Panc1 (cell line): ENCODE data around the gene CWC25. TPM values are rescaled to one million over a fixed set of nuclear protein-coding genes. Genes with fewer than 3 reads are reported as not detected.

Experiments
- ATAC-seq: fragments of 200-7000 bp; cut with Tn5 transposase; 2 replicates; pipeline ENCODE4 v1.9.1; 2020; ENCODE audit warnings: mild to moderate bottlenecking, moderate library complexity
- BruUV-seq: library from RNA; stranded (reverse); fragments of 400-500 nt; replicated peaks from 2 replicates; lab custom pipeline; 2021; lab: Mats Ljungman, UMichigan
- CTCF ChIA-PET: fragments of 300-600 bp; sonication (Branson Sonifier 250); formaldehyde crosslinking; loops from one replicate; lab custom pipeline; 2022; ENCODE audit warnings: antibody characterized with exemption; lab: Charles Lee
- POLR2A ChIA-PET: fragments of 300-600 bp; sonication (Branson Sonifier 250); formaldehyde crosslinking; loops from one replicate; lab custom pipeline; 2022; ENCODE audit warnings: antibody characterized with exemption; lab: Charles Lee
- DNase-seq: peaks from one replicate; pipeline ENCODE4 v3.0.0-alpha.2; 2010; ENCODE audit warnings: low read depth, low spot score
- H3K27ac ChIP-seq: 2 replicates; pipeline ENCODE4 v1.5.1; 2011; ENCODE audit warnings: mild to moderate bottlenecking, low read length, inconsistent platforms
- H3K27me3 ChIP-seq: fragments of 200-500 bp; sonication (Bioruptor generic); 2 replicates; pipeline ENCODE4 v1.6.0; 2014; ENCODE audit warnings: low read length, inconsistent platforms; ENCODE audit not compliant: control insufficient read depth, insufficient read depth
- H3K36me3 ChIP-seq: fragments of 200-500 bp; sonication (Bioruptor generic); 2 replicates; pipeline ENCODE4 v1.5.1; 2014; ENCODE audit warnings: inconsistent platforms, mild to moderate bottlenecking, low read length, moderate library complexity; ENCODE audit not compliant: control insufficient read depth, insufficient read depth
- H3K4me1 ChIP-seq: 2 replicates; pipeline ENCODE4 v1.5.1; 2011; ENCODE audit warnings: inconsistent platforms, mild to moderate bottlenecking, low read length, moderate library complexity; ENCODE audit not compliant: control insufficient read depth, insufficient read depth
- H3K4me3 ChIP-seq, 2 experiments: 2 replicates each; pipeline ENCODE4 v1.5.1; 2011 to 2012; ENCODE audit warnings: low read depth in 2 of 2, low read length in 2 of 2, mild to moderate bottlenecking in 2 of 2, inconsistent platforms in 1 of 2, moderate library complexity in 1 of 2
- H3K9me3 ChIP-seq: fragments of 200-500 bp; sonication (Bioruptor generic); 2 replicates; pipeline ENCODE4 v1.5.1; 2014; ENCODE audit warnings: low read depth, mild to moderate bottlenecking, inconsistent platforms, low read length, moderate library complexity; ENCODE audit not compliant: control insufficient read depth, insufficient read depth
- CTCF ChIP-seq: fragments of 450-650 bp; IDR thresholded peaks from 2 replicates; pipeline ENCODE4 v1.5.1; 2017; ENCODE audit warnings: mild to moderate bottlenecking
- POLR2AphosphoS5 ChIP-seq: IDR thresholded peaks from 2 replicates; pipeline ENCODE4 v1.6.1; 2012; ENCODE audit warnings: mild to moderate bottlenecking, low read depth, low read length, moderate library complexity
- REST ChIP-seq, 2 experiments: IDR thresholded peaks; 2 replicates each; pipeline ENCODE4 v1.6.1; 2011 to 2012; ENCODE audit warnings: low read depth in 2 of 2, control low read depth in 1 of 2, low read length in 1 of 2, mild to moderate bottlenecking in 1 of 2, moderate library complexity in 1 of 2; ENCODE audit not compliant: insufficient read depth in 1 of 2
- SIN3A ChIP-seq: IDR thresholded peaks from 2 replicates; pipeline ENCODE4 v1.6.1; 2012; ENCODE audit warnings: low read depth, mild to moderate bottlenecking, low read length, moderate library complexity, borderline replicate concordance; ENCODE audit not compliant: insufficient read depth
- TCF7L2 ChIP-seq: IDR thresholded peaks from 2 replicates; pipeline ENCODE4 v1.6.1; 2011; ENCODE audit warnings: mild to moderate bottlenecking, low read depth, low read length, inconsistent platforms
- in situ Hi-C: cut with HindIII; loops from 2 replicates; pipeline ENCODE4 v1.10.0; 2016; ENCODE audit warnings: low sequenced_read_pairs, low pct_unique_long_range_greater_than_20kb
- intact Hi-C: fragments of 100-400 bp; cut with micrococcal nuclease; formaldehyde crosslinking; loops from one replicate; pipeline ENCODE4 v1.10.0; 2022; ENCODE audit not compliant: unreplicated experiment
- total RNA-seq: library from RNA; stranded (reverse); gene quantifications from one replicate; pipeline ENCODE4 v1.2.1, GENCODE V29; 2021; ENCODE audit not compliant: unreplicated experiment

CWC25 gene
- total RNA-seq, 1 experiment from 2014 or later: 13.6 TPM

GRCh38 chr17:38851434-38851833 lies 26.3 kb upstream of the CWC25 start:
- H3K27me3 ChIP-seq: no peaks in the 10 kb centered on the region
- H3K4me3 ChIP-seq: peak overlapping the region; percentile 89 to 97
- CTCF ChIA-PET: no interaction called here
- peaks cover 30% of the 10 kb centered on the region for H3K36me3 ChIP-seq
- in situ Hi-C loops (no loop called here), intact Hi-C loops (no loop called here)
- DNase-seq: no peak
- BruUV-seq: no TSS peak
- no peak for TF ChIP-seq POLR2AphosphoS5
- no peak for TF ChIP-seq CTCF
- no peak for TF ChIP-seq REST (IDR thresholded peaks at IDR 0.05; ENCODE audit: insufficient read depth in 1 of 2, low read depth in 2 of 2, low read length in 1 of 2)
- TF ChIP-seq TCF7L2: no peak
- no peak for TF ChIP-seq SIN3A
- ATAC-seq: no peak
- peaks cover 8% of the 10 kb centered on the region for H3K4me1 ChIP-seq
- POLR2A ChIA-PET: interaction anchor here (0.9 kb wide), 1 partner anchor 997 kb away, joined by 5 read pairs; no protein-coding TSS in a partner anchor
- H3K9me3 ChIP-seq: no peaks in the 10 kb centered on the region
- H3K27ac ChIP-seq: peak overlapping the region; percentile 48; the same call in 1 of the 2 replicates

- Histone ChIP-seq H3K27me3 (no peaks in the 10 kb centered on the region), H3K9me3 (no peaks in the 10 kb centered on the region), H3K27ac (no peak overlapping the region), H3K4me3 (peak overlapping the region; percentile 31 to 97; a peak in 3 of 4 replicates), H3K4me1 (peaks cover 8% of the 10 kb centered on the region), H3K36me3 (peaks cover 30% of the 10 kb centered on the region)
- no TSS peak for BruUV-seq
- TF ChIP-seq CTCF (no peak), REST (IDR thresholded peaks at IDR 0.05; ENCODE audit: insufficient read depth in 1 of 2, low read depth in 2 of 2, low read length in 1 of 2) (no peak), POLR2AphosphoS5 (no peak), SIN3A (no peak), TCF7L2 (no peak)
- in situ Hi-C loops: no loop called here
- DNase-seq (no peak), ATAC-seq (no peak)
- intact Hi-C loops: no loop called here
- ChIA-PET CTCF (no interaction called here), POLR2A (no interaction called here)
Measured at GRCh38 chr17:38850374-38850773, 25.3 kb upstream of the CWC25 start.
